Measurements from ENCODE around the gene DTNA.
A peak's percentile ranks its signal among the peaks of the same experiment; 100 is the strongest.
"Not testable (repeated sequence)": the region's sequence is repeated elsewhere in the genome, so short reads cannot be mapped to it uniquely, and the experiment has no call there.

Gene DTNA

DNA sequence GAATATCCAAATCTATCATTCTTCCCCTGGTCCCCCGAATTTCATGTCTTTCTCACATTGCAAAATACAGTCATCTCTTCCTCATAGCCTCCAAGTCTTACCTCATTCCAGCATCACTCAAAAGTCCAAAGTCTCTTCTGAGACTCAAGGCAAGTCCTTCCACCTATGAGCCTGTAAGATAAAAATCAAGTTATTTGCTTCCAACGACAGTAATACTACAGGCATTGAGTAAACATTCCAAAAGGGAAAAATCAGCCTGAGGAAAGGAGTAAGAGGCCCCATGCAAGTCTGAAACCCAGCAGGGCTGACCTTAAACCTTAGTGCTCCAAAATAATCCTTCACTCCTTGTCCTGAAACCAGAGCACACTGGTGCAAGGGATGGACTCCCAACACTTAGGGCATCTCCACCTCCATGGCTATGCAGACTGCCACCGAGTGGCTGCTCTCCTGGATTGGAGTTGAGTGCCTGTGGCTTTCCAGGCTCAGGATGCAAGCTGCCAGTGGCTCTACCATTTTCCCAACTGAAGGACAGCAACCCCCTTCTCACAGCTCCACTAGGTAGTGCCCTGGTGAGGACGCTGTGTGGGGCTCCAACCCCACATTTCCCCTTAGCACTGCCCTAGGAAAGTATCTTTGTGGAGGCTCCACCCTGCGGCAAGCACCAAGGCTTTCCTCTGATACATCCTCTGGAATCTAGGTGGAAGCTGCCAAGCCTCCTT lies 16.3 kb downstream of the DTNA start:
- DNase-seq = no peak

DNA sequence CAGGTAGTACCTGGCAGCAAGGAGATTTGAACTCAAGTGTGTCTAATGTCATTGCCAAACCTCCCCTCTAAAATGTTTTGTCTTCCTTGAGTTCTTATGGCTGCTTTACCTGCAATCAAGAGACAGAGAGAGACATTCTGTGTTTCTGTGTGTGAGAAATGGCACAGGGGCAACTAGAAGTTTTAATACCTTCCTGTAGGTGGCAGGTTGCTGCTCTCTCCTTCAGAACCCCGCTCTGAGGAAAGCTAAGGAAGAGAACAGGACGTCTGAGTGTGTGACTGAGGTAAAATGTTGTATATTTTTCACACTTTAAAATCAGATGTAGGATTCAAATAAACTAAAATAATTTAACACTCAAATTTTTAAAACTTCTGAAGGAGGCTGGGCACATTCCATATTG lies 19.2 kb downstream of the DTNA start:
- peak; percentile 57 for DNase-seq

DNA sequence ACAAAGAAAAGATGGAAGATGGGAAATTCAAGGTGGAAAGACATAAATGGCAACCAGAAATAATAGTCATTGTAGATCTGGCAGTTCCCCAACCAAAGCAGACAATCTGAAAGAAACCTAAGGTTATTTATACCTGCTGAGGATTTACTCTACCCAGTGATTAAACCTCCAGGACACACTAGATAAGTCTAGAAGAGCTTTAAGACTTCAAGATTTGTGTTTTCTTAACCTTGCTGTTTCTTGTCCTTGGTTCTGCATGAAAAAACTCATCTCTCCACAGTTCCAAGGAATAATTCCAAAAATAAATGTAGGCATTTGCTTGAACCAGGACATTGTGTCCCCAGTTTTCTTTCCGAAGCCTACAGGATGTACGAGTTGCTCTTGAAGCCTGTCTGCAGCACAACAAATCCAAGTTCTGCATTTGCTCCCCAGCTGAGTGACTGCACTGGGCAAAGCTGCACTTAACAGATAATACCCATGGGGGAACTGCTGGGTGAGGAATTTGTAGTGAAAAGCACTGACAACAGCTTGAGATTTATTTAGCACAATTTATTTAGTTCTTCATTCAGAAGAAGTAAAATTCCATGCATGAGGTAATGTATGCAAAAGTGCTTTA lies 19.8 kb downstream of the DTNA start:
- no peak for DNase-seq

DNA sequence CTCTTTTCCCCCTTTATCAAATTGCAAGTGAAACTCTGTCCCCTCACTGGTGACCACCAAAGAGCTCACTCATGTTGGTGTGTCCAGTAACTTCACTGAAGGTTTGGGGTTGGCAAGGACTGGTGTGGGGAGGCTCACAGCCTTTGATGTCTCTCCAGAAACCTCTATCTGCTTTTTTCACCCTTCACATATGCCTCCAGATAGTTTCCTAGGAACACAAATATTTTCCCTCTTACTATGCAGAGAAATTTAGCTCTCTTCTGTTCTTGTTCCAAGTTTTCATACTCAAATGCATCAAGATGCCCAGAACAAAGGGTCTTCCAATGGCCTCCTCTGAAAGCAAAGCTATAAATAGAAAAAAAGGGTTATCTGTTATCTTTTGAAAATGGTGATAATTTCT lies 20.7 kb downstream of the DTNA start:
- DNase-seq = no peak

DNA sequence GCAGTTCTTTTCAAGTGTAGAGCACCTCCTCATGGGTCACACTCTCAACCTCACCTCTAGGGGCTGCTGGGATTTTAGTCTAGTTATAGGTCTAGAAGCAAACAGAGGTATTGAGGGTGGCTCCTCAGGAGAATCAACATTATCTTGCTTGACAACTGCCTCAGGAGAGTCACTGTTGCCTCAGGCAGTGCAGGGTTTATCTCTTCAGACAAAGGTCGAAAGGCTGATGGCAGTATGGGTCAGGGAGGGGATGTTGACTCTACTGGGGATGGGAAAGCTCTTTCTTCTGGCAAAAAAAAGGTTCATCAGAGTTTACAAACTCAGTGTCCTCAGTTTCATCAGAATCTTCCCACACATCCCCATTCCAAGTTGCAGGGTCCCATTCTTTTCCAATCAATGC lies 24.0 kb downstream of the DTNA start:
- DNase-seq = no peak

DNA sequence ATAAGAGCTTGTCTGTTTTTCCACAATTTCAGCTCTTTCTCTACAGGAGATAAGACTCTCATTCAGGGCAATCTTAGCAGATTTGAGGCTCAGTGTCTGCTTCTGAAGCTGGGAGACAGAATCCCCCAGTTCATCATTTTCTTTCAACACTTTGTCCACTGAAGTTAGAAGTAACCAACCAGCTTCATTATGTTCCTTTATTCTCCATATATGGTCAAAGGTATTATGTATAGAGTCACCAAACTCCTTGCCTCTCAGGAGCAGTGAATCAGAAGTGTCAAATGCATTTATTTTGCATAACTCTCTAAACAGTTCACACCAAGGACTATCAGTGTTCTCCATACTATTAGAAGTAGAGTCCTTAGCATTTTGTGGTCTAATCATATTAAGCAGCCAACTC lies 24.4 kb downstream of the DTNA start:
- not testable (repeated sequence) for DNase-seq

DNA sequence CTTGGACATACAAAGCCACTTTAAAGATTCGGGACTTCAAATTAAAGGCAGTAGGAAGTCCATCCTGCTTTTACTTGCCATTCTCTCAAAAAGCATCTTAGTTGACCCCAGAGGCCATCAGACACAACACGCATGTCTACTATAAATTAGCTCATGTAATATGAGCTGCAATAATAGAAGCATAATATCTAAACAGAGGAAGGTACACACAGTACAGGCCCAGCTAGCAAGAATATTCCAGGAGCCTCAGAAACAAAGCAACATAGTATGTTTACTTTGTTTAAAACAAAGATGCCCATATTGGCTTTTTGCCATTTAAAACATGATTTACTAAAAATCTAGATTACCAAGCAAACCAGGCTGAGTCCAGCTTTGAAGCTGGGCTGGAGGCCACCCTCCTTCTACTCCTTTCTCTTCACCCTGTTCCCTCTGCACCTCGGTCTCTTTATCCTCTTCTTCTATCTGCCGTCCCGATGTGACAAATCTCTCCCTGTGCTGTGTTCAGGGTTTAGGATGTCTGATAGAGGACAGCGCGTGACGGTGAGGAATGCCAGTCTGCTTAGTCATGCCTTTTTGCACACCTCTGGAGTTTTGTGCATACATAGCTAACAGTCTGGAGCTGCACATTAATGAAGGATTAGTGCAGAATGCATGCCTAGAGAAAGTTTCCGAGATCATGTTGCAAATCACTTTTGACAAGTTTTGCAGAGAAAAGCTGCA lies 28.2 kb downstream of the DTNA start:
- DNase-seq = peak; percentile 8

DNA sequence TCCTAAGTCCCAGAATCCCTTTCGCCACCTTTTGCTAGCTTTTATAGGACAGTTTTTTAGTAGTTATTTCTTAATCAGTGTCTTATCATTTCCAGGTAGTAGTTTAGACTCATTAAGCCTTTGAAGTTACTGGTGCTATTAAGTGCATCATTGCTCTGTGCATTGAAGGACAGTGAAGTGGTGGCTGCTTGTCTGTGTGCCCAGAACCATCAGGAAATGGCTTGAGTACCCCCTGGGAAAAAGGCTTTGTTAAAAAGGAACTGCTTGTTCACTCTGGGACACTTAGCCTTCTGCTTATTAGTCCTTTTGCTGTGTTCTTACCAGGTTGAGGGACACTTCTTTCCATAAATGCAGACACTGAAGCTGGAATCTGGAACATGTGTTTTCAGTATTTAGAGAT lies 30.0 kb downstream of the DTNA start:
- DNase-seq = no peak

DNA sequence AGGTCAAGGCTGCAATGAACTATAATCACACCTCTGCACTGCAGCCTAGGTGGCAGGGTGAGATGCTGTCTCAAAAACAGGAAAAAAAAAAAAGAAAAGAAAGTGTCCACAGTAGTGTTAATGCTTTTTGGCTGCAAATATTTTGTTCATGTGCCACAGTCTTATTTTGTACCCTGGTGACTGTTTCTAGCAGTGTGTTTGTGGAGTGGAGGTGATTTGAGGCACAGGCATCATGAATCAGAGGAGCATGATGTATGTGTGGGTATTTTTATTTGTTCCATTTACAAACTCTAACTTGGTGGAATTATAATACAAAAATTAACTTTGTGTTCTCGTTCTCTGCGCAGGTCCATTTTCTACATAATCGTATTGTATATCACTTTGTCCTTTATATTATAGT lies 30.6 kb downstream of the DTNA start:
- DNase-seq = no peak

DNA sequence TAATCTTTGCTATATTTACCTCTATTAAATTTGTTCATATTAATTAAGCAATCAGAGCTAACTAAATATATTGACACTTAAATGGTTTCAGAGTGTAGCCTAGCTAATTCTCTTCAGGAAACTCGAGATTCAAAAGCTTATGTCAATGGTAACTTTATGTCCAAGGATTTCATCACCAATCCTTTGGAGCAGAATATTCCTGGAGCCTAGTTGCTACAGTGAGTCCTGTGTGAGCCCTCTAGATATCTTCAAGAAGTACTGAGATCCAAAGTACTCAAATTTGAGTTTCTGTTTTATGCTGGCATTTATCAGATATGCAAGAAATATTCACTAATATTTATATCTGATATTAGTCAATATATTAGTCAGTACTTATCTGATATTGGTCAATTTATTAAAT lies 31.3 kb downstream of the DTNA start:
- DNase-seq = no peak

DNA sequence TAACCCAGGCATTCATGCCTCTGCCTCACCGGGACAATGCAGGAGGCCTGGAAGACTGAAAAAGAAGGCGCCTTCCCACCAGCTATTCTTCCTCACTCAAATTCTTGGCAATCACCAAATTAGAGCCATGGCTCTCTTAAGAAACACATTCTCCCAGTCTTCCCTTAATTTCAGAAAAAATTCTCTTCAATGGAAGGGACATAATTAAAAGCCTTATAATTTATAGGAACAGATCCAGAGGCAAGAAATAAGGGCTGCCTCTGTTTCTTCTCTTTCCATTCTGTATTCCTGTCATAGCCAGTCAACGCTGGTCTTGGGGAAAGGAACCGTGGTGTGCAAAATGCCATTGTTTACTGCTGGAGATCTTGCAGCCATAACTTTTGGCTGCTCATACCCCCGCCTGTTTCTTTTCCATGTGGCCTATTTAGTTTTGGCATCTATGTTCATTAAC lies 32.8 kb downstream of the DTNA start:
- no peak for DNase-seq

DNA sequence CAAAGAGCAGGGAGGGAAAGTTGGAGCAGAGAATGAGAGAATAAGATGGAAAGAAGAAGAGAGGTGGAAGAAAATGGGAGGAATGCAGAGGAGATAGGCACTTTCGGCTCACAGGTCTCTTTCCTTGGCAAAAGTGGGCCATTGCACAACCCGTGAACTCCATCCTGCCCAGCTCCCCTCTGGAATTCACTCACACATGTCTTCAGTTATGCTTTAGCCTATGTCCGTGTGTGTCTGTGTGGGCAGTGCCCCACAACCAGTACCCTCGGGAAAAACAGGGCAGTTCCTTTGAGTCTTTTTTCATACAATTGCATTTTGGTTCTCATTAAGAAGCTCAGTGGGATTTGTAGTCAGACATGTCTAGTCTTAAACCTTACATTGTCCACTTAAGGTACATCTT lies 34.5 kb downstream of the DTNA start:
- DNase-seq = no peak

DNA sequence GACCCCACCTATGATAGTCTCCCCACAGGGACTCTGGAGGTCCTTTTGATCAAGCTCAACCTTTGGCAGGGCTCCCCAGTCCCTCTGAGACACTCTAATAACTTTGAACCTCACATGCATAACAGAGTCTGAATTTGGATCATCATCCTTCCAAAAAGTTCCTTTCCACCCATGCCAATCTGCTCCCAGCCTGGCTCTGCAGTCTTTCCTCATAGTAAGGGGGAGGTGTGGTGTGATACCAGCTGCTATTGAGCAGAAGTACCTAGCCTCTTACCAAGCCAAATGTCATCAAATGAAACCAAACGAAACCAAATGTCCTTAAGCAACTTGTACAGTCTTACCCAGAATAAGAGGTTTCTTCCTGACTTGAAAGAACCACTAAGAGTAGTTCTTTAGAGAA lies 36.5 kb downstream of the DTNA start:
- DNase-seq = no peak

DNA sequence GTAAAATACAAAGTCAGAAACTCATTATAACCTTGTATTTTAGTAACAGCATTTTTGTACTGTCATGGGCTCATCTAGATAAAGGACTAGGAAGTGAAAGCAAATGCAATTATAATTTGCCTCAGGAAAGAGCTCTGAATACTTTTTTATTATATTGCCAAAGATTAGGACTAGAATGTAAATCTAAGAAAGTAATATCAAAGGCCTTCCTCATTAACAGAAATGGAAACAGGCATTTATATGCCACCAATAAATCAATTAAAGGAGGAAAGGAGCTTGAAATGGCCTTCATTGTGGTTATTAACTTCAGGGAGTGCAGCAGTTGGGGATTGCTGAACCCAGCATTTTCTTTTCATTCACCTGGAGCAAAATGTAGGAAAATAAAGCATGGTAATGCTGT lies 39.6 kb downstream of the DTNA start:
- no peak for DNase-seq

DNA sequence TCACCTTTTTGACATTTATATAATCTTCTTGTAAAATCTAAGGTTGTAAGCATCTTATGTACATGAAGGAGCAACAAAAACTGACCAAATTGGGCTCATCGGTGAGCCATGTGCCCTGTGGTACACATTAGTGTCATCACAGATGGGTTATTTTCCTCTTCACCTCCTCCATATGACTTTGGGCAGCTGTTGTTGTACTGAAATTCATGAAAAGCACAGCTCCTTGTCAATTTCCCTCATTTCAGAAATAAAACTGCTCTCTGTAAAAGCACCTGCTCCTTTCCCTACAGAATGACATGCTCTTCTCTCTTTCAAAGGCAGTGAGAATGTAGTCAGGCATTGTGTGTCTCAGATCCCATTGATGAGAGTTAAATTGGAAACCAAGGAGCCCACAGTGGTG lies 42.0 kb downstream of the DTNA start:
- no peak for DNase-seq

DNA sequence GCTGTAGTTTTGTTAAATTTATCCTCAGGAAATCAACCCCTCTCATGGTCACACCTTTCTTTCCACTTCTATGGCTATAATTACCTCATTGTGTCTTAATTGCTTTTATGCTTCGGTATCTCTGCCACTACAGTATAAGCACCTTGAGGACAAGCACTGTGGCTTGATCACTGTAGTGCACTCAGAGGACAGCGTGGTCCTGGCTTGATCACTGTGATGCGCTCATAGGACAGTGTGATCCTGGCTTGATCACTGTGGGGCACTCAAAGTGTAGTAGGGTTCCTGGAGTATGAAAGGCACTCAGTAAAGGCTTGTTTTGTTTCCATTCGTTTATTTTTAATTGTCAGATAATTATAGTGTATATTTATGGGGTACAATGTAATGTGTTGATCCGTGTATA lies 44.2 kb downstream of the DTNA start:
- no peak for DNase-seq

DNA sequence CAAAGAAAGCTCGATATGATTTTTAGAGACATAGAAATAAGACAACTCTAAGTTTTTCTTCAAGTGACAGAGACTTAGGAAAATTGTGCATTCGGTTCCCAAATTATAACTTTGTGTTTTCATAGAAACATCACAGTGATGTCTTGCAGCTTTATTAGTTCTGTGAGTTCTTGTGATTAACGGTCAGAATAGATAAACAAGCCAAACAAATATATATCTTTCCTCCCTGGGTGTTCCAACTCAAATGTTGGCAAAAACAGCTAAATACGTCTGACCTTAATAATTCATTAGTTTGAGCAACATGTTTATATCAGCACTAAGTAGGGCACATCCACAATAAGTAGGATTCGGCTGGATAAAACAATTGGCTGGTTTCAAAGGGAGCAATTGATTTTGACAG lies 47.6 kb downstream of the DTNA start:
- no peak for DNase-seq

DNA sequence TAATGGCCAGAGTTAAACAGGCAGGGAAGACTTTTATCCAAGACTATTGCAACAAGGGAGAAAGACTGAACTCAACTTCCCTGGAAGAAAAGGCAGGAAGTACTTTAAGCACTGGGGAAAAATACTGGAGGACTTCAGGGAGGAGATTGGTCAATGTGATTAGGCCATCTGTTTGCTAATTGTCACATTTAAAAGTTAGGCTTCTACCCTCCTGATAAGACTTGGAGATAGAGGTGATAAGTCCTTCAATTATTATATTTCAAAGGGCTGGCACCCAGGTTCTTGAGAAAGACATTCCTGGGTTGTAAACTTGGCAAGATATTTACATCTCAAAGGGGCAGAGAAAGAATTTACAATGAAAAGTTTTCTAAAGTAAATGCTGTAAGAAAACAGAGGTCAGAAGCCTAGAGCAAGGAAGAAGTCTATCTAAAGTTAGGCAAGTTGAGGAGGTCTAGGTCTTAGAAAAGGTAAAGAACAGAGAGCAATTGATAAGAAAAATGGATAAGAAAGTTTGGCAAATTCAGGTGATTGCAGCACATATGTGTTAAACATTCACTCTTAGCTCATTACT lies 48.4 kb downstream of the DTNA start:
- no peak for DNase-seq

DNA sequence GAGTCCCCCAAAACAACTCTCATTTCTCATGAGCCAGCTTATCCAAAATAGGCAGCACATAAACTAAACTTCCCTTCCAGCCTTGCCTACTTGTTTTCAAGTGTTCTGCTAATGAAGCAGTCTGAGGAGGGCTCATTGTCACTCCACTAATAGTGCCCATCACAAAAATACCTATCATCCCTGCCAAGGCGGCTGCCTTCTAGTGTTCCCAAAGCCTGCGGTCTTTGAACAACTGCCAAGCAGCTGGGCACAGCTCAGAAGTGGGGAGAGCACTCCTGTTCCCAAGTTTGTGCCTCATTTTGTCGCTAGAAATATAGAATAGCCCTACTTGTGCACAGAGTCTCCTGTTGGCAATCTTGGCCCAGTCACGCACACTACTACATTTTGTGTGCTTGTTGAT lies 50.3 kb downstream of the DTNA start:
- no peak for DNase-seq

DNA sequence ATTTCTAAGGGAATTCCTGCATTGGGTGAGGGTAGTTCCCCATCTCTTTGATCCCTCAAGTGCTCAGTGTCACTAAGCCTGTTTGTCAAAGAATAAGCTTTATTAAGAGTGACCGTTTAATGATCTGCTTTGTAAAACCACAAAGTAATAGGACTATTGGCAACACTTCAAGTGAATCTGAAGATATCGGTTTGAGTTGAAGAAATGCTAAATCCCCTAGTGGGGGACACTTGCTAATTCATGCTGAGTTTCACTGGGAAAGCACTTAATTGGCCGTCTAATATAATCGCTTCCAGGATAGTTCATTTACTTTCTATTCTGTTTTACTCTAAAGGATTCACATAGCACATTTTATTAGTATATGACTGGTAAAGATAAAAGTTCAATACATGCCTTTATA lies 54.4 kb downstream of the DTNA start:
- DNase-seq = no peak

DNA sequence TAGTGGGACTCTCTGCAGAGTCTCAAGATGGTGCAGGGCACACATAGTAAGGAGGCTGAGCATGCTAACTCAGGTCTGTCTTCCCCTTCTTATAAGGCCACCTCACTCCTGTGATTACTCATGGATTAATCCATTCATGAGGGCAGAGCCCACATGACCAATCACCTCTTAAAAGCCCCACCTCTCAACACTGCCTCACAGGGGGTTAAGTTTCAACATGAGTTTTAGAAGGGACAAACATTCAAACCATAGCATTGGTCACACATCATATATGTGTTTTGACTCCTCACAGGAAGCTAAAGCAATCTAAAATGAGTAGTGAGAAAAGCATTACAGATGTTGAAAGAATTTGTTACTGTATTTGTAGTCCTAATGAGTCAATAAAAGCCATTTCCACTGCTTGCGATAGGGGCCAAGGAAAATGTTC lies 57.5 kb downstream of the DTNA start:
- no peak for DNase-seq

DNA sequence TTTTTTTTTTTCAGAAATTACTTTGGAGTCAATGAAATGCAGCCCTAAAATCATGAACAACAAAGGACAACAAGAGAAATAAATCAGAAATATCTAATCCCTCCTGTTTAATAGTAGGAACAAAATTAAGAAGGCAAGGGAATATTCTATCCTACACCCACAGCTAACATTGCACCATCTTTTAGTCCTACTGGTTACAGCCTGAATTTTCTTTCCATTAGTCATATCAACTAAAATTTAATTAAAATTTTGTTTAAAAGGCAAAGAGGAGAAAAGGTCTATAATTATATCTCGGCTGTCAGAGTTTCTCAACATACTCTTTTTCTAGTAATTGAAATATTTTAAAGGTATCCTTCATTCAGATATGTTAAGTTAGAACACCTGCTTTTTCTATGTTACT lies 61.9 kb downstream of the DTNA start:
- DNase-seq = no peak

DNA sequence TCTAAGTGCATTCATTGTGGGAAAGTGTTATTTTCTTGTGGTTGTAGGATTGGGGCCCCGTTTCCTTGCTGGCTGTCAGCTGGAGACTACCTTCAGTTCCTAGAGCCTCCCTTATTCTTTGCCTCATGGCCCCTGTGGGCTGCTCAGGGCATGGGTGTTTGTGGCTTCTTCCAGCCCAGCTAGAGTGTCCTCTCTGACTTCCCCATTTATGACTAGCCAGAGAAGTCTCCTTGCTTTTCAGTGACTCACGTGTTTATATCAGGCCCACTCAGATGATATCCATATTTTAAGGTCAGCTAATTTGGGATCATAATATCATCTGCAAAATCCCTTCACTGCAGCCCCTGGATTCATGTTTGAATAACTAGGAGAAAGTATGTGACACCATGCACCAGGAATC lies 62.8 kb downstream of the DTNA start:
- no peak for DNase-seq

DNA sequence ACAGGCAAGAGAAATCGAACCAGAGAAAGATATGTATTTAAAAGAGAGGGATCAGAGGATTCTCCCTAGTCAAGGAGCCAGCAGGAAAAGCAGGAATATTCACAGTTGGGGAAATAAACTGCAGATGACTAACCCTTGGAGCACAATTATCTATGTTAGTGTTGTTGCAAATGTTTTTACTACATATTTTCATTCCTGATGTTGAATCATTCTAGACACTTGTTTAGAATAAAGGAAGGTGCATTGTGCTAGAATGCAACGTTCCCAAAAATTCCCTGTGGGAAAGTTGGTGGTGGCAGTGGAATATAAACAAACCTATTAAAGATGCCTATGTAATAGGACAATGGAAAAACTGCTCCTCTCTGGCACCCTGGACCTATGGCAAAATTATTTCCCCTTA lies 63.3 kb downstream of the DTNA start:
- DNase-seq = no peak
